Stomach (tissue), 9 donors: Measurements from ENCODE around the gene CTRB1. TPM values are rescaled to one million over a fixed set of nuclear protein-coding genes. Genes with fewer than 3 reads are reported as not detected.

Experiments used
- DNase-seq, 2 donors: peaks; one replicate each; pipeline versions ENCODE4 v3.0.0 to v3.0.0-alpha.2; 2013 to 2019
- H3K27ac ChIP-seq, 5 donors: fragments of 200-600 bp in 4 of 5; sonication (generic) in 4 of 5; one replicate each; pipeline ENCODE4 v1.5.1; 2013 to 2019; ENCODE audit warnings: mild to moderate bottlenecking in 1 of 5, moderate library complexity in 1 of 5
- H3K27me3 ChIP-seq, 3 donors: fragments of 200-600 bp; sonication (generic); one replicate each; pipeline ENCODE4 v1.5.1; 2017 to 2019; ENCODE audit warnings: mixed run types in 1 of 3
- H3K36me3 ChIP-seq, 4 donors: fragments of 200-600 bp; sonication (generic); 1 replicate in 3 of 4; 2 replicates in 1 of 4; pipeline ENCODE4 v1.5.1; 2016 to 2019
- H3K4me1 ChIP-seq, 4 donors: fragments of 200-600 bp; sonication (generic); one replicate each; pipeline ENCODE4 v1.5.1; 2016 to 2019
- H3K4me3 ChIP-seq, 4 donors: fragments of 200-600 bp; sonication (generic) in 3 of 4; one replicate each; pipeline ENCODE4 v1.5.1; 2016 to 2019; ENCODE audit warnings: mild to moderate bottlenecking in 1 of 4
- H3K9me3 ChIP-seq, 4 donors: fragments of 200-600 bp; sonication (generic); one replicate each; pipeline ENCODE4 v1.5.1; 2016 to 2019
- EP300 ChIP-seq: sonication (generic); formaldehyde crosslinking; IDR thresholded peaks from one replicate; pipeline ENCODE4 v1.6.1; 2017; ENCODE audit warnings: antibody characterized with exemption
- POLR2A ChIP-seq, 4 donors: fragments of 450-650 bp; IDR thresholded peaks; one replicate each; pipeline ENCODE4 v1.6.1; 2016; ENCODE audit warnings: antibody characterized with exemption in 4 of 4, control low read depth in 2 of 4, mild to moderate bottlenecking in 1 of 4, moderate library complexity in 1 of 4
- POLR2AphosphoS5 ChIP-seq, 3 donors: sonication (generic); formaldehyde crosslinking; IDR thresholded peaks; one replicate each; pipeline ENCODE4 v1.6.1; 2016; ENCODE audit warnings: antibody characterized with exemption in 3 of 3
- WGBS, 5 donors: extraction: QIAGEN DNeasy Blood & Tissue Kit in 3 of 5; methylation state at CpG; one replicate each; pipeline versions ENCODE4 v1.1.5 to v1.1.7; 2013 to 2018; 5-methylcytosine and 5-hydroxymethylcytosine counted together
- intact Hi-C: fragments of 100-400 bp; cut with DNase I; formaldehyde crosslinking; loops from one replicate; pipeline ENCODE4 v1.15.1; 2023; ENCODE audit warnings: low total_unique reads
- polyA plus RNA-seq, 3 donors: library from polyadenylated mRNA; stranded (reverse); fragments of 200-250 nt; gene quantifications; one replicate each; pipeline ENCODE4 v1.2.3, GENCODE V29; 2013
- total RNA-seq, 5 donors: library from RNA; depleted of rRNA; stranded (reverse); fragments of >200 nt; gene quantifications; one replicate each; pipeline versions ENCODE4 v1.1.0 to v1.2.3, GENCODE V29; 2014 to 2016
- TF ChIP-seq, protein P1 (sequence below), 7 experiments: fragments of 450-650 bp in 4 of 7; fragments of 200-600 bp in 3 of 7; sonication (generic) in 3 of 7; IDR thresholded peaks; one replicate each; pipeline ENCODE4 v1.5.1; 2016 to 2019; ENCODE audit warnings: antibody characterized with exemption in 7 of 7, control low read depth in 2 of 7, mild to moderate bottlenecking in 1 of 7
- donor health status: healthy with polysubstance abuse.
- donor health status: Bipolar disorder and iron deficiency.
- donor health status: healthy.

CTRB1 gene
- total and polyA plus RNA-seq, 8 donors = 2.5 to 35.9 (median 2.9) TPM; not detected in 5

DNA sequence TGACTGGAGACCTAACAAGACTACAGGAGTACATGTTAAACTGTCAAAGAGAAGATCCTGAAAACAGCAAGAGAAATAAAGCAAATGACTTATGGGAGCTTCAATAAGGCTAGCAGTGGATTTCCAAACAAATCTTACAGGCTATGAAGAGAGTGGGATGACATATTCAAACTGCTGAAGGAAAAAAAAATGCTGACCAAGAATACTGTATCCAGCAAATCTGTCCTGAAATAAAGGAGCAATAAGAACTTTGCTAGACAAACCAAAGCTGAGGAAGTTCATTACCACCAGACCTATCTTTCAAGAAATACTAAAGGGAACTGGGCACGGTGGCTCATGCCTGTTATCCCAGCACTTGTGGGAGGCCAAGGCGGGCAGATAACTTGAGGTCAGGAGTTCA is 41.9 kb upstream of the CTRB1 start:
- no peaks in the 10 kb centered on the region for H3K4me1 ChIP-seq
- peaks cover 7 to 55% (median 38%) of the 10 kb centered on the region in 4 donors for H3K9me3 ChIP-seq
- WGBS, 5 donors = 92 to 100% (median 97%) methylated on average over 2 of the region's 2 CpGs
- H3K27ac ChIP-seq = no peak overlapping the region
- H3K27me3 ChIP-seq = no peaks in the 10 kb centered on the region
- peaks cover 0 to 11% (median 0%) of the 10 kb centered on the region in 4 donors for H3K36me3 ChIP-seq
- intact Hi-C loops = no loop called here
- TF ChIP-seq EP300 = no peak
- no peak for TF ChIP-seq POLR2A (IDR thresholded peaks at IDR 0.05)
- TF ChIP-seq, protein P1, sequence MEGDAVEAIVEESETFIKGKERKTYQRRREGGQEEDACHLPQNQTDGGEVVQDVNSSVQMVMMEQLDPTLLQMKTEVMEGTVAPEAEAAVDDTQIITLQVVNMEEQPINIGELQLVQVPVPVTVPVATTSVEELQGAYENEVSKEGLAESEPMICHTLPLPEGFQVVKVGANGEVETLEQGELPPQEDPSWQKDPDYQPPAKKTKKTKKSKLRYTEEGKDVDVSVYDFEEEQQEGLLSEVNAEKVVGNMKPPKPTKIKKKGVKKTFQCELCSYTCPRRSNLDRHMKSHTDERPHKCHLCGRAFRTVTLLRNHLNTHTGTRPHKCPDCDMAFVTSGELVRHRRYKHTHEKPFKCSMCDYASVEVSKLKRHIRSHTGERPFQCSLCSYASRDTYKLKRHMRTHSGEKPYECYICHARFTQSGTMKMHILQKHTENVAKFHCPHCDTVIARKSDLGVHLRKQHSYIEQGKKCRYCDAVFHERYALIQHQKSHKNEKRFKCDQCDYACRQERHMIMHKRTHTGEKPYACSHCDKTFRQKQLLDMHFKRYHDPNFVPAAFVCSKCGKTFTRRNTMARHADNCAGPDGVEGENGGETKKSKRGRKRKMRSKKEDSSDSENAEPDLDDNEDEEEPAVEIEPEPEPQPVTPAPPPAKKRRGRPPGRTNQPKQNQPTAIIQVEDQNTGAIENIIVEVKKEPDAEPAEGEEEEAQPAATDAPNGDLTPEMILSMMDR (IDR thresholded peaks at IDR 0.05) = no peak
- TF ChIP-seq POLR2AphosphoS5 (IDR thresholded peaks at IDR 0.05) = no peak
- DNase-seq = no peak
- no peak overlapping the region for H3K4me3 ChIP-seq

GRCh38 chr16:75179208-75179607 is 39.6 kb upstream of the CTRB1 start:
- H3K27me3 ChIP-seq = no peaks in the 10 kb centered on the region
- H3K9me3 ChIP-seq = peaks cover 7 to 33% (median 27%) of the 10 kb centered on the region in 4 donors
- no peak for TF ChIP-seq POLR2AphosphoS5 (IDR thresholded peaks at IDR 0.05)
- TF ChIP-seq POLR2A (IDR thresholded peaks at IDR 0.05) = no peak
- TF ChIP-seq, protein P1 (IDR thresholded peaks at IDR 0.05) = no peak
- TF ChIP-seq EP300 = no peak
- H3K4me1 ChIP-seq = no peaks in the 10 kb centered on the region
- H3K36me3 ChIP-seq = no peaks in the 10 kb centered on the region
- H3K27ac ChIP-seq = no peak overlapping the region
- no peak overlapping the region for H3K4me3 ChIP-seq
- intact Hi-C loops = no loop called here
- no peak for DNase-seq
- WGBS, 5 donors = 82 to 94% (median 90%) methylated on average over 6 of the region's 6 CpGs

DNA sequence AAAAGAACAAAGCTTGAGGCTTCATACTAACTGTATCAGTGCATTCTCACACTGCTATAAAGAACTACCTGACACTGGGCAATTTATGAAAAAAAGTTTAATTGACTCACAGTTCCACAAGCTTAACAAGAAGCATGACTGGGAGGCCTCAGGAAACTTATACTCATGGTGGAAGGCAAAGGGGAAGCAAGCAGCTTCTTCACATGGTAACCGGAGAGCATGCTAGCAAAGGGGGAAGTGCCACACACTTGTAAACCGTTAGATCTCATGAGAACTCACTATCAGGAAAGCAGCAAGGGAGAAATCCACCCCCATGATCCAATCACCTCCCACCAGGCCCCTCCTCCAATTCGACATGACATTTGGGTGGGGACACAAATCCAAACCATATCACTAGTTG is 37.2 kb upstream of the CTRB1 start:
- H3K9me3 ChIP-seq = peaks cover 0 to 12% (median 10%) of the 10 kb centered on the region in 4 donors
- intact Hi-C loops = no loop called here
- no peak for DNase-seq
- H3K27me3 ChIP-seq = no peaks in the 10 kb centered on the region
- no peak overlapping the region for H3K4me3 ChIP-seq
- no peaks in the 10 kb centered on the region for H3K4me1 ChIP-seq
- no peaks in the 10 kb centered on the region for H3K36me3 ChIP-seq
- TF ChIP-seq, protein P1 (IDR thresholded peaks at IDR 0.05) = no peak
- no peak for TF ChIP-seq POLR2AphosphoS5 (IDR thresholded peaks at IDR 0.05)
- TF ChIP-seq POLR2A (IDR thresholded peaks at IDR 0.05) = no peak
- no peak for TF ChIP-seq EP300
- no peak overlapping the region for H3K27ac ChIP-seq
- 27 to 40% (median 34%) methylated on average over 3 of the region's 3 CpGs for WGBS, 5 donors

DNA sequence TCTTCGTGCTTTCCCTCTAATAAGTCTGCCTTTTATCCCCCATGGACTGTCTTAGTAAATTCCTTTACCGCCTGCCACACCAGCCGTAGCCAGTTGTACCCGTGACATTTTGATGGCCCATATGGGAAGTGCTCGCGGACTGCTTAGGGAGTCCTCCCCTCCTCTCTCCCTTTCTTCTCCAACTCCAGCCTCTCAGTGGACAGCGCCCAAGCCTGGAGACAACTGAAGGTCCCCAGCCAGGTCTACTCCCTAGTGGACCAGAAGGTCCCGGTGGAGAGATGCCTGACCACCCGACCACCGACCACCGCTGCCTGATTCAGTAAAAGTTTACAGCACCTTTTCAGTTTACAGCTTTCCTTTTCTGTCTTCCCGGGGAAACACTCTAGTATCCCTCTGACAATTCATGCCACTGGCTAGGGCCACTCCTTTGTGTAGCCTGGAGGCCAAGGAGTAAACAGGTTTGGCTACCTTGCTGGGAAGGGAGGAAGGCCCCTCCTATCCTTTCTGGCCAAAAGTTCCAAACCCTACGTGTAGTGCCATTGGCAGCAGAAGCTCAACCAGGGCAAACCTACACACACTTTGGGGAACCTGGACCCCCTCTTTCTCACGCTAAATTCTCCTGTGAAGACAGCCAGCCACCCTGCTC is 29.8 kb upstream of the CTRB1 start:
- Histone ChIP-seq H3K36me3 (no peaks in the 10 kb centered on the region), H3K27me3 (peaks cover 0 to 10% (median 0%) of the 10 kb centered on the region in 3 donors), H3K9me3 (no peaks in the 10 kb centered on the region), H3K4me1 (no peaks in the 10 kb centered on the region), H3K27ac (no peak overlapping the region), H3K4me3 (no peak overlapping the region)
- DNase-seq = no peak
- intact Hi-C loops = no loop called here
- TF ChIP-seq POLR2A (IDR thresholded peaks at IDR 0.05) (no peak), POLR2AphosphoS5 (IDR thresholded peaks at IDR 0.05) (no peak), EP300 (no peak)
- TF ChIP-seq, protein P1 (IDR thresholded peaks at IDR 0.05) = no peak
- 83 to 88% (median 85%) methylated on average over 14 of the region's 14 CpGs for WGBS, 5 donors
